ENCODE results near the gene NSMCE4A. TPM values are rescaled to one million over a fixed set of nuclear protein-coding genes. Genes with fewer than 3 reads are reported as not detected.

NSMCE4A gene
- total RNA-seq, 1 experiment from 2014 or later: 85.0 TPM

Other genes with a start within 250 kb of the NSMCE4A start
- 13.4 and 17.3 TPM in 2 replicates for gene ATE1, start 47.2 kb downstream of the NSMCE4A start, total RNA-seq (2014; rRNA removed; shearing (Covaris generic))
- 8.8 and 11.8 TPM in 2 replicates for gene TACC2, start 13.9 kb upstream of the NSMCE4A start, total RNA-seq (2014; rRNA removed; shearing (Covaris generic))